LNCAP (cell line): ENCODE data around the gene ARMC8.

Source experiments
- CTCF ChIP-seq: fragments of 450-650 bp; IDR thresholded peaks from 2 replicates; pipeline ENCODE4 v1.5.1; 2017; ENCODE audit warnings: mild to moderate bottlenecking

ARMC8 gene

GRCh38 chr3:138314751-138315150 lies 127.7 kb downstream of the ARMC8 start:
- TF ChIP-seq CTCF = no peak

- TF ChIP-seq CTCF = no peak
Measured at GRCh38 chr3:138317687-138318086, 130.6 kb downstream of the ARMC8 start.

- no peak for TF ChIP-seq CTCF
Measured at GRCh38 chr3:138323971-138324370, 136.9 kb downstream of the ARMC8 start.

- TF ChIP-seq CTCF = no peak
Measured at GRCh38 chr3:138325990-138326389, 138.9 kb downstream of the ARMC8 start.

GRCh38 chr3:138326866-138327595 lies 139.9 kb downstream of the ARMC8 start:
- no peak for TF ChIP-seq CTCF

- TF ChIP-seq CTCF = no peak
Measured at GRCh38 chr3:138327831-138328230, 140.7 kb downstream of the ARMC8 start.

GRCh38 chr3:138328341-138328740 lies 141.2 kb downstream of the ARMC8 start:
- peak; percentile 9; the same call in 1 of the 2 replicates for TF ChIP-seq CTCF
